Trophoblast cell (in vitro differentiated cells and primary cell): ENCODE results near the gene NTSR1.

Experiments used
- DNase-seq, 2 donors: peaks; one replicate each; pipeline ENCODE4 v3.0.0-alpha.2; 2016
- H2AFZ ChIP-seq: 2 replicates; pipeline ENCODE4 v1.6.1; 2013; ENCODE audit warnings: low read length, moderate library complexity, mild to moderate bottlenecking; ENCODE audit not compliant: insufficient read depth, poor library complexity
- H2AK5ac ChIP-seq: 2 replicates; pipeline ENCODE4 v1.6.1; 2013; ENCODE audit warnings: mild to moderate bottlenecking, low read length
- H2BK120ac ChIP-seq: 2 replicates; pipeline ENCODE4 v1.6.1; 2013; ENCODE audit warnings: low read length, mild to moderate bottlenecking, moderate library complexity; ENCODE audit not compliant: insufficient read depth, poor library complexity
- H2BK12ac ChIP-seq: 2 replicates; pipeline ENCODE4 v1.6.1; 2013; ENCODE audit warnings: mild to moderate bottlenecking, low read length, moderate library complexity
- H2BK5ac ChIP-seq: 2 replicates; pipeline ENCODE4 v1.6.1; 2013; ENCODE audit warnings: low read length, low read depth, moderate library complexity, mild to moderate bottlenecking; ENCODE audit not compliant: poor library complexity
- H3K14ac ChIP-seq: 2 replicates; pipeline ENCODE4 v1.6.1; 2013; ENCODE audit warnings: mild to moderate bottlenecking, low read length
- H3K18ac ChIP-seq: 2 replicates; pipeline ENCODE4 v1.6.1; 2013; ENCODE audit warnings: mild to moderate bottlenecking, low read length
- H3K23ac ChIP-seq: 2 replicates; pipeline ENCODE4 v1.6.1; 2013; ENCODE audit warnings: low read length
- H3K27ac ChIP-seq: 2 replicates; pipeline ENCODE4 v1.5.1; 2013; ENCODE audit warnings: low read depth, mild to moderate bottlenecking, inconsistent platforms, low read length, moderate library complexity
- H3K27me3 ChIP-seq: 2 replicates; pipeline ENCODE4 v1.6.1; 2013; ENCODE audit warnings: inconsistent platforms, mild to moderate bottlenecking, low read length, moderate library complexity; ENCODE audit not compliant: insufficient read depth
- H3K36me3 ChIP-seq, 2 experiments: 1 replicate in 1 of 2; 2 replicates in 1 of 2; pipeline ENCODE4 v1.6.1; 2013; ENCODE audit warnings: low read length in 2 of 2, mild to moderate bottlenecking in 2 of 2, moderate library complexity in 1 of 2; ENCODE audit not compliant: insufficient read depth in 2 of 2, control insufficient read depth in 1 of 2
- H3K4ac ChIP-seq: 2 replicates; pipeline ENCODE4 v1.6.1; 2013; ENCODE audit warnings: low read depth, mild to moderate bottlenecking, low read length, moderate library complexity
- H3K4me1 ChIP-seq, 2 experiments: 1 replicate in 1 of 2; 2 replicates in 1 of 2; pipeline ENCODE4 v1.6.1; 2013; ENCODE audit warnings: low read length in 2 of 2, mild to moderate bottlenecking in 2 of 2, moderate library complexity in 1 of 2; ENCODE audit not compliant: insufficient read depth in 2 of 2, control insufficient read depth in 1 of 2
- H3K4me2 ChIP-seq: 2 replicates; pipeline ENCODE4 v1.6.1; 2013; ENCODE audit warnings: inconsistent platforms, mild to moderate bottlenecking, low read length, moderate library complexity
- H3K4me3 ChIP-seq: 2 replicates; pipeline ENCODE4 v1.5.1; 2013; ENCODE audit warnings: mild to moderate bottlenecking, low read depth, low read length, inconsistent platforms
- H3K79me1 ChIP-seq: one replicate; pipeline ENCODE4 v1.6.1; 2013; ENCODE audit warnings: low read length
- H3K79me2 ChIP-seq: 2 replicates; pipeline ENCODE4 v1.6.1; 2013; ENCODE audit warnings: low read length, mild to moderate bottlenecking; ENCODE audit not compliant: control insufficient read depth, insufficient read depth, poor library complexity
- H3K9ac ChIP-seq: 2 replicates; pipeline ENCODE4 v1.6.1; 2013; ENCODE audit warnings: mild to moderate bottlenecking, low read length
- H3K9me3 ChIP-seq: 2 replicates; pipeline ENCODE4 v1.6.1; 2013; ENCODE audit warnings: low read depth, mild to moderate bottlenecking, control low read depth, inconsistent platforms, low read length; ENCODE audit not compliant: insufficient read depth
- H4K12ac ChIP-seq: 2 replicates; pipeline ENCODE4 v1.6.1; 2013; ENCODE audit warnings: low read depth, mild to moderate bottlenecking, low read length, moderate library complexity
- H4K8ac ChIP-seq: 2 replicates; pipeline ENCODE4 v1.6.1; 2013; ENCODE audit warnings: low read depth, mild to moderate bottlenecking, low read length, moderate library complexity
- H4K91ac ChIP-seq: one replicate; pipeline ENCODE4 v1.6.1; 2013; ENCODE audit warnings: low read depth, mild to moderate bottlenecking, low read length, moderate library complexity
- WGBS: extraction: QIAGEN DNeasy Blood & Tissue Kit; methylation state at CpG from one replicate; pipeline ENCODE4 v1.1.7; 2013; ENCODE audit warnings: missing lambda C conversion rate; ENCODE audit not compliant: insufficient read length, insufficient coverage; ENCODE audit errors: extremely low coverage; 5-methylcytosine and 5-hydroxymethylcytosine counted together

NTSR1 gene

DNA sequence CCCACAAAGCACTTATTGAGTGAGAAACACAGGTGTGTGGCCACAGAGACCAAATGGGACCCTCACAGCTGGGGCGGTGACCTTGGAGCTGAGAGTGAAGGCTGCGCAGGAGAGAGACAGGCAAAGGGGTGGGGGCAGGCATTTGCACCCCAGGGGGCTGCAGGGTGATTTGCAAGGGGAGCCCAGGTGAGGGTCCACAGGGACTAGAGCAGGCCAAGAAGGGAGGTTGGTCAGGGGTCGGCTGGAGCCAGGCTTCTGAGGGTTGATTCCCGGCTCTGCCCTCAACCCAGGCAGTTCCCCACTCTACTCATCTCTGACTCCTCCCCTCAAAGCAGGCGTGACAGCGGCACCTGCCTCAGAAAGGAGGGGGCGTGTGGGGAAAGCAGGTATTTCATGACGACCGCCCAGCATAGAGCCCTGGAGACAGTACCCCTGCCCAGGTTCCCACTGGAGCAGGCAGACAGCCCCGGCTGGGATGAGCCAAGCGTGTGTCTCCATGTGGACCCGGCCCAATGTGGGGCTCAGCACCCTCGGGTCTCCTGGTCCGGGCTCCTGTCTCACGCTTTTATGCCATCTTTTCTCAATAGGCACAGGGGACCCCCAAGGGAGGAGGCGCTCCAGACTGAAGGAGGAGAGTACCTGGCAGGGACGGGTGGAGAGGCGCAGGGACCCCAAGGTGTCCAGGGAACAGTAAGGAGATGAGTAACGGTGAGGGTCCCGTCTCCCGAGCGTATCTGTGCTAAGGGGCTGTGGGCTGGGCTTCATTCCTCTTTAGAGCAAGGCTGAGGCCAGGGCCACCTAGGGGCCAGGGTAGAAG, 84.5 kb downstream of the NTSR1 start:
- Histone ChIP-seq H3K27me3 (no peaks in the 10 kb centered on the region), H2AK5ac (peak overlapping the region; percentile 92), H3K23ac (no peak overlapping the region), H3K27ac (no peak overlapping the region), H2BK12ac (peak overlapping the region; percentile 95), H3K79me2 (peaks cover 5% of the 10 kb centered on the region), H3K9me3 (peaks cover 3% of the 10 kb centered on the region), H3K36me3 (peaks cover 4 to 6% of the 10 kb centered on the region in 2 experiments), H2BK120ac (peak overlapping the region; percentile 70), H4K12ac (no peak overlapping the region), H3K4me2 (no peak overlapping the region), H3K4me3 (no peak overlapping the region), H3K79me1 (peaks cover 22% of the 10 kb centered on the region), H3K9ac (no peak overlapping the region), H3K4ac (no peak overlapping the region), H2BK5ac (no peak overlapping the region), H2AFZ (peak overlapping the region; percentile 23), H4K8ac (peak overlapping the region; percentile 56), H3K14ac (peak overlapping the region; percentile 70), H3K4me1 (peaks cover 19 to 34% of the 10 kb centered on the region in 2 experiments), H3K18ac (peak overlapping the region; percentile 22), H4K91ac (peak overlapping the region; percentile 22)
- no peak for DNase-seq
- no CpG with 5 or more reads among the region's 22 CpGs for WGBS

GRCh38 chr20:62793757-62794006, 85.0 kb downstream of the NTSR1 start:
- H2AK5ac ChIP-seq: peak overlapping the region; percentile 25
- H3K18ac ChIP-seq: peak overlapping the region; percentile 12
- DNase-seq: no peak
- peaks cover 9% of the 10 kb centered on the region in 2 experiments for H3K36me3 ChIP-seq
- peak overlapping the region; percentile 3 for H3K14ac ChIP-seq
- H2AFZ ChIP-seq: peak overlapping the region; percentile 13
- no peak overlapping the region for H2BK5ac ChIP-seq
- WGBS: no CpG with 5 or more reads among the region's 7 CpGs
- peak overlapping the region; percentile 56 for H4K8ac ChIP-seq
- peak overlapping the region; percentile 43 for H3K4me2 ChIP-seq
- H3K79me1 ChIP-seq: peaks cover 22% of the 10 kb centered on the region
- peak overlapping the region; percentile 6 for H3K4me3 ChIP-seq
- H3K79me2 ChIP-seq: peaks cover 5% of the 10 kb centered on the region
- H3K9ac ChIP-seq: no peak overlapping the region
- H3K9me3 ChIP-seq: peaks cover 3% of the 10 kb centered on the region
- H4K12ac ChIP-seq: peak overlapping the region; percentile 0
- peak overlapping the region; percentile 22 for H4K91ac ChIP-seq
- no peak overlapping the region for H3K27ac ChIP-seq
- H3K27me3 ChIP-seq: no peaks in the 10 kb centered on the region
- H3K4ac ChIP-seq: no peak overlapping the region
- no peak overlapping the region for H3K23ac ChIP-seq
- H2BK12ac ChIP-seq: peak overlapping the region; percentile 1
- H2BK120ac ChIP-seq: peak overlapping the region; percentile 8
- peaks cover 19 to 34% of the 10 kb centered on the region in 2 experiments for H3K4me1 ChIP-seq

DNA sequence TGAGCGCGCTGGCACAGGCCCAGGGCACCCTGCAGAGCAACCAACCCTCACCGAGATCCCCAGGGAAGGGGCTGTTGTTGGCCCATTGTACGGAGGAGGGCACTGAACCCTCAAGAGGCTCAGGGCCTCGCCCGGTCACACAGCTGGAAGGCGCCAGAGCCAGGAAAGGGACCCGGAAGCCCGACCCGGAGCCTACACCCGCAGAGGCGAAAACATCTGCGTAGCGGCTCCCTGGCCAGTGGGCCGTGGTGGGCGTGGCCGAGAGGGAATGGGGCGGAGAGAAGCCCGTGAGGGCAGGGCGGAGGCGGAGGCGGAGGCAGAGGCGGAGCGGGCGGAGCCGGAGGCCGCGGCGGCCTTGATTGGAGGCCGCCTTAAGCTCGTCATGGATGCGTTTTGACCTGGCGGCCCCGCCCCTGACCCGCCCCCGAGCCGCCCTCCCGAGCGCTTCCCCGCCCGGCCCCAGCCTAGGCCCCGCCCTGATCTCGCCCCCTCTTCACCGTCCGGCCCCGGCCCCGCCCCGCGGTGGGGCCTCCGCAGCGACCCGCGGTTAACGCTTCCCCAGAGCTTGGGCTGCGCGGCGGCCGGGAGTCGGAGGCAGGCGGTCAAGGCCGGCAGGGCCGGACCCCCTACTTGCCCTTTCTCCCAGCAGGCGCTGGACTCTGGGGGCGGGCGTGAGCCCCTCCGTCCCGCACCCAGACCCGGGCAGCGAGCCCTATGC, 85.5 kb downstream of the NTSR1 start:
- DNase-seq: peak; percentile 93 to 99
- H2BK12ac ChIP-seq: no peak overlapping the region
- peak overlapping the region; percentile 25 for H3K4me3 ChIP-seq
- H3K36me3 ChIP-seq: peaks cover 14% of the 10 kb centered on the region in 2 experiments
- H2BK120ac ChIP-seq: no peak overlapping the region
- peak overlapping the region; percentile 93 for H3K4me2 ChIP-seq
- H3K18ac ChIP-seq: peak overlapping the region; percentile 12
- H3K79me2 ChIP-seq: peaks cover 5% of the 10 kb centered on the region
- H3K79me1 ChIP-seq: peaks cover 22% of the 10 kb centered on the region
- no CpG with 5 or more reads among the region's 69 CpGs for WGBS
- peak overlapping the region; percentile 60 for H4K91ac ChIP-seq
- peak overlapping the region; percentile 38 for H3K27ac ChIP-seq
- H3K9me3 ChIP-seq: peaks cover 3% of the 10 kb centered on the region
- H3K23ac ChIP-seq: no peak overlapping the region
- peaks cover 19 to 34% of the 10 kb centered on the region in 2 experiments for H3K4me1 ChIP-seq
- H3K4ac ChIP-seq: no peak overlapping the region
- no peaks in the 10 kb centered on the region for H3K27me3 ChIP-seq
- peak overlapping the region; percentile 25 for H2AK5ac ChIP-seq
- H2BK5ac ChIP-seq: no peak overlapping the region
- peak overlapping the region; percentile 3 for H3K14ac ChIP-seq
- H2AFZ ChIP-seq: peak overlapping the region; percentile 13
- H4K12ac ChIP-seq: peak overlapping the region; percentile 0
- no peak overlapping the region for H3K9ac ChIP-seq
- peak overlapping the region; percentile 56 for H4K8ac ChIP-seq

DNA sequence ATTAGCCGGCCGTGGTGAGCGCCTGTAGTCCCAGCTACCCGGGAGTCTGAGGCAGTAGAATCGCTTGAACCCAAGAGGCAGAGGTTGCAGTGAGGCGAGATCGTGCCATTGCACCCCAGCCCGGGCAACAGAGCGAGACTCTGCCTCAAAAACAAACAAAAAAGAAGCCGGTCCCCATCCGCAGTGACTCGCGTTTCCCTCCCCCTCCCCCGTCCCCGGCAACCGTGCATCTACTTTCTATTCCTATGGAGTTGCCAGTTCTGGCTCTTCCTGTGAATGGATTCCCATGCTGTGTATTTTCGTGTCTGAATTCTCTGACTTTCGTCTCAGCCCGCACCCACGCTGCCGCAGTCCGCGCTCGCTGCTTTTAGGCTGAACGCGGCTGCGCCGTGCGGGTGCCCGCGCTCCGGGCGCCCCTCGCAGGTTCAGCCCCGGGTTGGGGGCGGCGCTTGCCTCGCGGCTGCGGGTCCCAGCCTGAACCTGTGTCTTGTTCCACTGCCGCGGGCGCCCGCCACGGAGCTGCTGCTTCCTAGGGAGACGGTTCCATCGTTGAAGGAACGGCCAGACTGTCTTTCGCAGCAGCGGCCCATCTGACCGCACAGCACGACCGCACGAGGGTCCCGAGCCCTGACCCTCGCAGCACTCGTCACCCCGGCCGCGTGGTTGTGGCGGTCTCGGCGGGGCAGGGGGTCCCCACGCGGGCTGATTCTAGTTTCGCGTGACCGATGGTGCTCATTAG, 86.6 kb downstream of the NTSR1 start:
- no peak overlapping the region for H4K12ac ChIP-seq
- H3K27ac ChIP-seq: peak overlapping the region; percentile 43
- H4K91ac ChIP-seq: peak overlapping the region; percentile 76
- peak overlapping the region; percentile 83 for H4K8ac ChIP-seq
- peak overlapping the region; percentile 48 for H3K4me3 ChIP-seq
- H3K14ac ChIP-seq: peak overlapping the region; percentile 60
- H3K36me3 ChIP-seq: peaks cover 22% of the 10 kb centered on the region in 2 experiments
- no peak overlapping the region for H2BK12ac ChIP-seq
- peaks cover 22% of the 10 kb centered on the region for H3K79me1 ChIP-seq
- no peak overlapping the region for H3K23ac ChIP-seq
- H3K79me2 ChIP-seq: peaks cover 5% of the 10 kb centered on the region
- no peak overlapping the region for H2BK5ac ChIP-seq
- H2AFZ ChIP-seq: peak overlapping the region; percentile 41
- WGBS: no CpG with 5 or more reads among the region's 68 CpGs
- peak overlapping the region; percentile 83 for H3K18ac ChIP-seq
- no peak overlapping the region for H3K4ac ChIP-seq
- no peak overlapping the region for H2AK5ac ChIP-seq
- H3K9ac ChIP-seq: peak overlapping the region; percentile 19
- H3K9me3 ChIP-seq: peaks cover 3% of the 10 kb centered on the region
- DNase-seq: peak; percentile 98 to 99
- H3K4me2 ChIP-seq: peak overlapping the region; percentile 93
- no peaks in the 10 kb centered on the region for H3K27me3 ChIP-seq
- H3K4me1 ChIP-seq: peaks cover 19 to 34% of the 10 kb centered on the region in 2 experiments
- peak overlapping the region; percentile 57 for H2BK120ac ChIP-seq
